Measurements from ENCODE around the gene EP400. TPM values are rescaled to one million over a fixed set of nuclear protein-coding genes. Genes with fewer than 3 reads are reported as not detected.

Gene EP400
- total RNA-seq, 4 donors from 2014 or later: 20.5 to 33.7 (median 23.4) TPM

DNA sequence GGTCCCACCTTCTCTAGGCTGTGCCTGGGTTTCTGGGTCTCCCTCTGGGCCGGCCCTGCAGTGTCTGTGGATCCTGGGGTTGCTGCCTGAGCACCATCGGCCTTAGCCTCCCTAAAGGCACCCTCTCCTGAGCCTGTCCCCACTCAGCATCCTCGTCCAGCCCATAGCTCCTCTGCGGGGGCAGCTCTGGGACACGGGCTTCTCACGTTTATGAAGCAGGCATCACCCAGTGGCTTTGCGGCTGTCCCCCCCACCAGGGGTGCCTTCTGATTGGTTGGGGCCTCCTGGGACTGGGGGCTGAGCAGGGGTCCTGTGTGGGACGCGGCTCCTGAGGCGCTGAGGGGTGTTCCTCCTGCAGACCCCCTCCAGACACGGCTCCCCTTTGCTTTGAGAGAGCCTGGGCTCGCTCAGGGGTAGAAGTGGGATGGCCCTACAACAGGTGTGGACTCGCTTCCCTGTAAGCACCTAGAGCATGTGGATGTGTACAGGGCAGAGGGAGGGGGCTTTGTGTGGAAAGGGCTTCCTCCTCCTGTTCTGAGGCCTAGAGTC, 44.6 kb upstream of the EP400 start:
- TF ChIP-seq CTCF (IDR thresholded peaks at IDR 0.05; ENCODE audit: low read depth): no peak

GRCh38 chr12:131905630-131906091, 44.1 kb upstream of the EP400 start:
- TF ChIP-seq CTCF (IDR thresholded peaks at IDR 0.05; ENCODE audit: low read depth): no peak

GRCh38 chr12:131907379-131908091, 42.2 kb upstream of the EP400 start:
- TF ChIP-seq CTCF (IDR thresholded peaks at IDR 0.05; ENCODE audit: low read depth): no peak

- TF ChIP-seq CTCF (IDR thresholded peaks at IDR 0.05; ENCODE audit: low read depth): no peak
These were observed 41.4 kb upstream of the EP400 start for GRCh38 chr12:131908092-131909080.

DNA sequence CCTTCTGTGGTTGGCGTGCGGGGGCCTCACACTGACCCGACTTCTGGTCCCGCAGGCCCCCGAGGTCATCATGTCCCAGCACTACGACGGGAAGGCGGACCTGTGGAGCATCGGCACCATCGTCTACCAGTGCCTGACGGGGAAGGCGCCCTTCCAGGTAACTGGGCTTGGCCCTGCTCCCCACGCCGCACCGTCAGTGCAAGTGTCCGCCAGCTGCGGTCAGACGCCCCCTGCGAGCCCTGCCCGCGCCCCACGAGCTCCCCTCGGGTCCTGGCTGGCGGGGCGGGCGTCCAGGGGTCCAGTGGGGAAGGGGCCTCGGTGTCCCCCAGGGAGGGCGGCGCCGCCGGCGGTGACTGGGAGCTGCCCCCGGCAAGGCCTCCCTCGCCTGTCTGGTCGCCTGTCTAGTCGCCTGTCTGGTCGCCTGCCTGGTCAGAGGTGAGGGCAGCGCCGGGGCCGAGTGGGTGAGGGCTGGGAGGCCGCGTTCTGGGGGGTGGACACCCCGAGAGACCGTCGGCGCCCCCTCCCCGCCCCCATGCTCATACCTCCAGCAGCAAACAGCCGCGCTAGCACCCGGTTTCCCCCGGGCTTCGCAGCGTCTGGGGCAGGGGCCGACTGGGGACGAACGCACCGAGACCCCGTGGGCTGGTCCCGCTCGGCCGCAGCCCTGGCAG, 40.5 kb upstream of the EP400 start:
- TF ChIP-seq CTCF (IDR thresholded peaks at IDR 0.05; ENCODE audit: low read depth): no peak

DNA sequence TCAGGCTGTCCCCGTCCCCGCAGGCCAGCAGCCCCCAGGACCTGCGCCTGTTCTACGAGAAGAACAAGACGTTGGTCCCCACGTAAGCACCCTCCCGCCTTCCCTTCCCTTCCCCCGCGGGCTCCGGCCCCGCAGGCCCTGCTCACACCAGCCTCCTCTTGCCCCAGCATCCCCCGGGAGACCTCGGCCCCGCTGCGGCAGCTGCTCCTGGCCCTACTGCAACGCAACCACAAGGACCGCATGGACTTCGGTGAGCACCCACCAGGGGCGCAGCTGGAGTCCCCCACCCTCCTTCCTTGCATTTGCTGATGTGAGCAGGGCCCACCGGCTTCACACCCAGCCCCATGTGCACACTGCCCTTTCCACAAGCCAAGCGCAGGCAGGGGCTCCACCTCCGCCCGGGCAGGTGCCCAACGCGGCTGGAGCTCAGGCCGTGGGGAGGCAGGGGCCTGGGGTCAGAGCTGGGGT, 40.0 kb upstream of the EP400 start:
- TF ChIP-seq CTCF (IDR thresholded peaks at IDR 0.05; ENCODE audit: low read depth): no peak
